Measurements from ENCODE around the gene YIF1A.

The YIF1A gene

GRCh38 chr11:66243782-66244535, 45.0 kb downstream of the YIF1A start:
- no peak for DNase-seq

DNA sequence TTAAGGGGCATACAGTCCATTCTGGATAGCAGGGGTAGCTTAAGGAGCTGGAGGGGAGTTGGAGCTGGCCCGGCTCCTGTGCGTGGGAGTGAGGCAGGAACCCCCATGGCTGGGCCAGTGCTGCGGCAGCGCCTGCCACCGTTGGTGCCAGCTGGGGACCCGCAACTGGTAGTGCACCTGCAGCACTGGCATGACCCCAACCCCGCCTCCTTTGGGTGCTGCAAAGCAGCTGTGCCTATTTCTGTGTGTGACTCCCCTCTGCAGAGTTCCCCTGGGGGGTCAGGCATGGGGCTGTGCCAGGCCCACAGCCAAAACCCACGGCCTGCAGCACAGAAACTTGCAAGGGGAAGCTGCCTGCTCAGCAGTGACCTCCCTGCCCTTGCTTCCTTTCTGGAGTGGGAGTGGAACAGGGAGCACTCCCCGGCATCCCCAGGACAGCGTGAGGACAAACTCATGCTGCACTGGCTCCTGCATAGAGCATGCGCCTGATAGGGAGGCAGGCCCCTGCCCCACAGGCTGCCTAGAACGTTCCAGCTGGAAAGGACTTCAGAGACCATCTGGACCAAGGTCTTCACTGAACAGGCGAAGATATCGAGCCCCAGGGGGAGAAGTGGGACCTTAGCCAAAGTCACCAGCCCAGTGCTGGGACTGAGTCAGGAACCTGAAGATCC, 46.7 kb downstream of the YIF1A start:
- no peak for DNase-seq

DNA sequence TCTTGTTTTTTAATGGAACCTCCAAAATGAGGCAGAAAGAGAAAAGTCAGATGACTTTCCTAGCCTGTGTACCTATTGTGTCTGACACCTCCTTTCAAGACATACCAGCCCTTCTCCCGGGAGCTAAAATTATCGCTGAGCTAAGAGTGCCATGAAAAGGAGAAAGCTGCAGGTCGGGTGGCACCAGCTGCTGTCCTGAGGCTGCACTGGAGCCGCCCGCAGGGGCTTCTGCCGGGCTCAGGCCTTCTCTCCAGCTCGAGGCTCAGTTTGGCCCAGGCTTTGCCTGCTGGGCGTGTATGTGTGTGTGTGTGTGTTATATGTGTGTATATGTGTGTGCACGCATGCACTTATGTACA, 48.2 kb downstream of the YIF1A start:
- DNase-seq: no peak

- DNase-seq: no peak
Observed at GRCh38 chr11:66239998-66240780, 48.8 kb downstream of the YIF1A start.

- DNase-seq: no peak
Observed at GRCh38 chr11:66239511-66239910, 49.4 kb downstream of the YIF1A start.

DNA sequence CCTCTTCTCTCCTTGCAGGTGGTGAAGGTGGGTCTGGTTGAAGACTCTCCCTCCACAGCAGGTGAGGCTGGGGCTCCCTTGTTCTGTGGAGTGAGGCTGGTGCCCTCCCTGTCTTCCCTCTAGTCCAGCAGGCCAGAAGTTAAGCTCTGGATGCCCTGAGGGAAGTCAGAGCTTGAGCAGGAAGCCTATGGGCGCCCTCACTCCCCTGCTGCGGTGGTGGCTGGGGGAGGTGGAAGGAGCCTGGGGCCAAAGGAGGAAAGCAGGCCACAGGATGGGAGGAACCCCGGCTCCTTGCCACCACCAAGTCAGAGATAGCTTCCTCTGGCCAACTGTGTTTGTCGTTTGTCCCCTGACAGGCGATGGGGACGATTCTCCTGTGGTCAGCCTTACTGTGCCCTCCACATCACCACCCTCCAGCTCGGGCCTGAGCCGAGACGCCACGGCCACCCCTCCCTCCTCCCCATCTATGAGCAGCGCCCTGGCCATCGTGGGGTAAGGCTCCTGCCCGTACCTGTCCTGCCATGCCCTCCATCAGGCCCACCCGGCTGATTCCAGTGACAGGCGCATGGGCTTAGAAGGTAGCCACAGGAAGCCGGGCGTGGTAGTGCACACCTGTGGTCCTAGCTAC, 50.0 kb downstream of the YIF1A start:
- DNase-seq: no peak

- no peak for DNase-seq
Observed at GRCh38 chr11:66237867-66238266, 51.1 kb downstream of the YIF1A start.

DNA sequence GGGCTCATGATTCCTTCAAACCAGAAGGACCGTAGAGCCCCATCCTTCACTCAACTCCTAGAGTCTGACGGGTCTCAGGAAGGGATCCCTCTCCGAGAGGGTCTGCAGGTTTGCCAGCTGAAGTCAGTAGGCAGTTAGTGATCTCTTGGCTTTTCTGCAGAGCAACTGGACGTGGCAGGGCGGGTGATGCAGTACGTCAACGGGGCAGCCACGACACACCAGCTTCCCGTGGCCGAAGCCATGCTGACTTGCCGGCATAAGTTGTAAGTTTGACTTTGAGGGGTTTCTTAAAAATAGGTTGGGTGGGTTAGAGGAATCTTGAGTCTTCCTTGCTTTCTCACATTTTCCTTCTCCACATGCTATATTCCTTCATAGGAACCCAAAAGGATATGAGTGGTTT, 53.8 kb downstream of the YIF1A start:
- no peak for DNase-seq
